Fibroblast of lung (primary cell): ENCODE data around the gene GRM8. TPM values are rescaled to one million over a fixed set of nuclear protein-coding genes. Genes with fewer than 3 reads are reported as not detected.

Source experiments
- DNase-seq, 2 donors: peaks; one replicate each; pipeline versions ENCODE4 v3.0.0 to v3.0.0-alpha.2; 2010; ENCODE audit warnings: low read depth in 2 of 2
- H2AFZ ChIP-seq: 2 replicates; pipeline ENCODE4 v1.5.1; 2012; ENCODE audit warnings: low read length, control low read depth, inconsistent platforms
- H3K27ac ChIP-seq: 2 replicates; pipeline ENCODE4 v1.5.1; 2011; ENCODE audit warnings: low read length, control low read depth; ENCODE audit not compliant: insufficient read depth
- H3K27me3 ChIP-seq: 2 replicates; pipeline ENCODE4 v1.5.1; 2011; ENCODE audit warnings: mild to moderate bottlenecking, low read length; ENCODE audit not compliant: control insufficient read depth, insufficient read depth
- H3K36me3 ChIP-seq: 2 replicates; pipeline ENCODE4 v1.5.1; 2011; ENCODE audit warnings: low read length; ENCODE audit not compliant: control insufficient read depth, insufficient read depth
- H3K4me1 ChIP-seq: 2 replicates; pipeline ENCODE4 v1.5.1; 2011; ENCODE audit warnings: low read length; ENCODE audit not compliant: control insufficient read depth, insufficient read depth; ENCODE audit errors: extremely low read depth
- H3K4me2 ChIP-seq: 2 replicates; pipeline ENCODE4 v1.5.1; 2011; ENCODE audit warnings: low read length, control low read depth; ENCODE audit not compliant: insufficient read depth; ENCODE audit errors: extremely low read depth
- H3K4me3 ChIP-seq, 4 experiments: fragments of 200-600 bp in 1 of 4; sonication (generic) in 1 of 4; replicated peaks in 1 of 4; 2 replicates each; pipeline ENCODE4 v1.5.1; 2011 to 2016; ENCODE audit warnings: low read length in 4 of 4, low read depth in 3 of 4, mild to moderate bottlenecking in 3 of 4, control low read depth in 2 of 4, inconsistent platforms in 1 of 4, mixed read lengths in 1 of 4; ENCODE audit not compliant: insufficient read depth in 1 of 4; ENCODE audit errors: control extremely low read depth in 1 of 4
- H3K79me2 ChIP-seq: 2 replicates; pipeline ENCODE4 v1.5.1; 2012; ENCODE audit warnings: mild to moderate bottlenecking, low read length, inconsistent platforms; ENCODE audit not compliant: control insufficient read depth, insufficient read depth
- H3K9ac ChIP-seq: 2 replicates; pipeline ENCODE4 v1.5.1; 2011; ENCODE audit warnings: mild to moderate bottlenecking, low read length, control low read depth; ENCODE audit not compliant: insufficient read depth
- H3K9me3 ChIP-seq: 2 replicates; pipeline ENCODE4 v1.5.1; 2012; ENCODE audit warnings: low read depth, low read length; ENCODE audit not compliant: control insufficient read depth, insufficient read depth
- H4K20me1 ChIP-seq: 2 replicates; pipeline ENCODE4 v1.5.1; 2011; ENCODE audit warnings: low read length; ENCODE audit not compliant: control insufficient read depth, insufficient read depth; ENCODE audit errors: extremely low read depth
- CTCF ChIP-seq, 2 donors: IDR thresholded peaks in 1 of 2; conservative IDR thresholded peaks in 1 of 2; 1 replicate in 1 of 2; 2 replicates in 1 of 2; pipeline ENCODE4 v1.5.1; 2011 to 2012; ENCODE audit warnings: low read length in 2 of 2, control low read depth in 1 of 2, inconsistent platforms in 1 of 2, low read depth in 1 of 2, mild to moderate bottlenecking in 1 of 2
- EZH2 ChIP-seq: IDR thresholded peaks from 2 replicates; pipeline ENCODE4 v1.5.1; 2012; ENCODE audit warnings: low read length, control low read depth, mild to moderate bottlenecking; ENCODE audit errors: missing control alignments
- polyA plus RNA-seq, 2 donors: library from polyadenylated mRNA; depleted of rRNA in 1 of 2; stranded (reverse) in 1 of 2; unstranded in 1 of 2; fragments of >200 nt; gene quantifications; 2 replicates each; pipeline ENCODE4 v1.2.1, GENCODE V29; 2011 to 2012; ENCODE audit warnings: missing spikeins in 1 of 2
- total RNA-seq: library from RNA; depleted of rRNA; stranded (reverse); fragments of >200 nt; gene quantifications from 2 replicates; pipeline ENCODE4 v1.2.1, GENCODE V29; 2014

Gene GRM8
- total and polyA plus RNA-seq, 2 donors (not counting 1 experiment from before 2014, with no cell fraction given): not detected

DNA sequence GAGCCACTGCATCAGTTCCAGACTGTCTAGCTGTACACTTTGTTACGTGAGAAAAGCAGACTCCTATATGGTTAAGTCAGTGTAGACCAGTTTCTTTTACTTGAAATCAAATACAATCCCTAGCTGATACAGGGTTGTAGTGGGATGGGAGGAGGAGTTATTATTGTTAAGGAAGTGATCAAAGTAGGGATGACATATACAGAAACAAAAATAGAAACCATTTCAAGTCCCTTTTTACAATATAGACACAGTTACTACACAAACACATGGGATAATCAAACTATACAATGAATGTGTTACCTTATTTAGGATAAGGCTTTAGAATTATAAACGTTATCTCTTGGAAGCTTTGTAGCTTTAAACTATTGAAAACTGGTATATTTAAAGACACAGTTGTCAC, 233.9 kb downstream of the GRM8 start:
- Histone ChIP-seq H3K9me3 (no peaks in the 10 kb centered on the region), H3K4me3 (no peak overlapping the region), H3K9ac (no peak overlapping the region), H3K36me3 (no peaks in the 10 kb centered on the region), H3K27ac (no peak overlapping the region), H3K27me3 (no peaks in the 10 kb centered on the region), H3K79me2 (no peaks in the 10 kb centered on the region), H4K20me1 (no peaks in the 10 kb centered on the region), H2AFZ (no peak overlapping the region), H3K4me1 (no peaks in the 10 kb centered on the region), H3K4me2 (no peak overlapping the region)
- TF ChIP-seq CTCF (conservative IDR thresholded peaks at IDR 0.05 in 1 of 2, IDR thresholded peaks at IDR 0.05 in 1 of 2; ENCODE audit: low read depth in 1 of 2, low read length in 2 of 2) (no peak), EZH2 (no peak)
- DNase-seq: no peak

DNA sequence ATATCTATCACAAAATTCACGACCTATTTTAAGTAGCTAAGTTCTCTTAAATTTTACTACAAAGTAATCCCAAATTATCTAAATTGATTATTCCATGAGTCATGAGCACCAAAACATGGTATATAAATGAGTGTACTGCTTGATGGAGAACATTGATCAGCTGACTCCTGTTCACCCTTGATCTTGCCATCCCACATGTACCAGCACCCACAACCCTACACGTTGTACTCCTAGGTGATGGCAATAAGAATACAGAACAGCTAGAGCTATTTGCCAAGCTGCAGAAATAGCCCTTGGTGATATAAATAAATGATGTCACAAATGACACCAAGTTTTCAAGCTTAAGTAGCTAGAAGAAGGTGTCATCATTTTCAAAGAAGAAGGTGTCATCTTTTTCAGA, 235.5 kb downstream of the GRM8 start:
- TF ChIP-seq CTCF (conservative IDR thresholded peaks at IDR 0.05 in 1 of 2, IDR thresholded peaks at IDR 0.05 in 1 of 2; ENCODE audit: low read depth in 1 of 2, low read length in 2 of 2) (no peak), EZH2 (no peak)
- Histone ChIP-seq H3K4me1 (no peaks in the 10 kb centered on the region), H3K36me3 (no peaks in the 10 kb centered on the region), H3K4me3 (no peak overlapping the region), H3K27me3 (no peaks in the 10 kb centered on the region), H2AFZ (no peak overlapping the region), H3K27ac (no peak overlapping the region), H3K9me3 (no peaks in the 10 kb centered on the region), H3K9ac (no peak overlapping the region), H3K4me2 (no peak overlapping the region), H3K79me2 (no peaks in the 10 kb centered on the region), H4K20me1 (no peaks in the 10 kb centered on the region)
- no peak for DNase-seq

GRCh38 chr7:127000725-127001124, 252.0 kb downstream of the GRM8 start:
- no peaks in the 10 kb centered on the region for H3K79me2 ChIP-seq

More at GRCh38 chr7:127000725-127001124, 252.0 kb downstream of the GRM8 start:
- Histone ChIP-seq H3K9me3 (no peaks in the 10 kb centered on the region), H3K9ac (no peak overlapping the region), H3K4me1 (no peaks in the 10 kb centered on the region), H3K27ac (no peak overlapping the region), H3K36me3 (no peaks in the 10 kb centered on the region), H2AFZ (no peak overlapping the region), H3K4me3 (no peak overlapping the region), H3K27me3 (no peaks in the 10 kb centered on the region), H4K20me1 (no peaks in the 10 kb centered on the region), H3K4me2 (no peak overlapping the region)
- no peak for DNase-seq
- no peak for TF ChIP-seq EZH2
- TF ChIP-seq CTCF (conservative IDR thresholded peaks at IDR 0.05 in 1 of 2, IDR thresholded peaks at IDR 0.05 in 1 of 2; ENCODE audit: low read depth in 1 of 2, low read length in 2 of 2): no peak
